Measurements from ENCODE around the gene RHBDL2.

DNA sequence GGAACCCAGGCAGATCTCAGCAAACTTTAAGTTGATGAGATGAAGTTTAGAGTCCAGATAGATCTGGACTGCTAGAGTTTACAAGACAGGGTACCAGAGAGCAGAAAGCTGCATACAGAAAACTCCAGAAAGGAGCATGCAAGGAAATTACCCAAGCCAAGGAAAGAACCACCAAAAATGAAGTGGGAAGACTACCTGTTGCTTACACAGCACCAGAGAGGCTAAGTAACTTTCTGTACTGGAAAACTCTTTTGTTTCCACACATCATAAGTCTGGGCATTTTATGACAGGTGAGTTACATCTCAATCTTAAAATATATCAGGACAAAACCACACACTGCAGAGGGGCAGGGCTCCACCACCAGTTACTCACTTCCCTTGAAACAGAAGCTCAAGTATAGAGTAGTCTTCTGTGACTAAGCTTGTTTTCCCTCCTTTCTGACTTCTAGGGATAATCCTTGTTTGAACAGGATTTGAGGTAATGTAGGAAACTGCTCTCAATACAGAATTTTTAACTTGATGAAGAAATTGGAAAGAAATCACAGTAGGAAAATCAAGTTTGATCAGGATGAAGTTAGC lies 42.9 kb downstream of the RHBDL2 start:
- TF ChIP-seq, protein P1, sequence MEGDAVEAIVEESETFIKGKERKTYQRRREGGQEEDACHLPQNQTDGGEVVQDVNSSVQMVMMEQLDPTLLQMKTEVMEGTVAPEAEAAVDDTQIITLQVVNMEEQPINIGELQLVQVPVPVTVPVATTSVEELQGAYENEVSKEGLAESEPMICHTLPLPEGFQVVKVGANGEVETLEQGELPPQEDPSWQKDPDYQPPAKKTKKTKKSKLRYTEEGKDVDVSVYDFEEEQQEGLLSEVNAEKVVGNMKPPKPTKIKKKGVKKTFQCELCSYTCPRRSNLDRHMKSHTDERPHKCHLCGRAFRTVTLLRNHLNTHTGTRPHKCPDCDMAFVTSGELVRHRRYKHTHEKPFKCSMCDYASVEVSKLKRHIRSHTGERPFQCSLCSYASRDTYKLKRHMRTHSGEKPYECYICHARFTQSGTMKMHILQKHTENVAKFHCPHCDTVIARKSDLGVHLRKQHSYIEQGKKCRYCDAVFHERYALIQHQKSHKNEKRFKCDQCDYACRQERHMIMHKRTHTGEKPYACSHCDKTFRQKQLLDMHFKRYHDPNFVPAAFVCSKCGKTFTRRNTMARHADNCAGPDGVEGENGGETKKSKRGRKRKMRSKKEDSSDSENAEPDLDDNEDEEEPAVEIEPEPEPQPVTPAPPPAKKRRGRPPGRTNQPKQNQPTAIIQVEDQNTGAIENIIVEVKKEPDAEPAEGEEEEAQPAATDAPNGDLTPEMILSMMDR (IDR thresholded peaks at IDR 0.05): no peak
- TF ChIP-seq POLR2A (IDR thresholded peaks at IDR 0.05): no peak
